GM13977 (cell line): ENCODE measurements around the gene CIITA.

Source experiments
- DNase-seq: peaks from one replicate; pipeline ENCODE4 v3.0.0; 2012; ENCODE audit warnings: low spot score
- in situ Hi-C: fragments of 300-500 bp; cut with MboI; formaldehyde crosslinking; loops from one replicate; pipeline ENCODE4 v1.12.0; 2022; ENCODE audit warnings: low sequenced_read_pairs, low pct_unique_long_range_greater_than_20kb, mixed read lengths, inconsistent platforms; ENCODE audit not compliant: unreplicated experiment
- TF ChIP-seq, protein P1 (sequence below): IDR thresholded peaks from 2 replicates; pipeline ENCODE4 v1.5.1; 2012; ENCODE audit warnings: mild to moderate bottlenecking, control low read depth; ENCODE audit not compliant: insufficient read depth; ENCODE audit errors: extremely low read depth, missing control alignments

The CIITA gene

DNA sequence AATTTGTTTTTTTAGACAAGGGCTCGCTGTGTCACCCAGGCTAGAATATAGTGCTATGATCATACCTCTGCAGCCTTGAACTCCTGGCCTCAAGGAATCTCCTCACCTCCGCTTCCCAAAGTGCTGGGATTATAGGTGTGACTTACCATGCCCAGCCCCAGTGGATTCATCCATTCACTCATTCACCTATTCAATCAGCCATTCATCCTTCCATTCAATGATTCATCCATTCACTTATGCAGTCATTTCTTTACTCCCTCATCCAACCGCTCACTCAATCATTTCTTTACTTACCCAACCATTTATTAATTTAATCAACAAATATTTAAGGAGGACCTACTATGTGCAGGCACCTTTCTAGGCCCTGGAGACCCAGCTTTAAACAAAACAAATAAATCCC lies 39.5 kb downstream of the CIITA start:
- TF ChIP-seq, protein P1, sequence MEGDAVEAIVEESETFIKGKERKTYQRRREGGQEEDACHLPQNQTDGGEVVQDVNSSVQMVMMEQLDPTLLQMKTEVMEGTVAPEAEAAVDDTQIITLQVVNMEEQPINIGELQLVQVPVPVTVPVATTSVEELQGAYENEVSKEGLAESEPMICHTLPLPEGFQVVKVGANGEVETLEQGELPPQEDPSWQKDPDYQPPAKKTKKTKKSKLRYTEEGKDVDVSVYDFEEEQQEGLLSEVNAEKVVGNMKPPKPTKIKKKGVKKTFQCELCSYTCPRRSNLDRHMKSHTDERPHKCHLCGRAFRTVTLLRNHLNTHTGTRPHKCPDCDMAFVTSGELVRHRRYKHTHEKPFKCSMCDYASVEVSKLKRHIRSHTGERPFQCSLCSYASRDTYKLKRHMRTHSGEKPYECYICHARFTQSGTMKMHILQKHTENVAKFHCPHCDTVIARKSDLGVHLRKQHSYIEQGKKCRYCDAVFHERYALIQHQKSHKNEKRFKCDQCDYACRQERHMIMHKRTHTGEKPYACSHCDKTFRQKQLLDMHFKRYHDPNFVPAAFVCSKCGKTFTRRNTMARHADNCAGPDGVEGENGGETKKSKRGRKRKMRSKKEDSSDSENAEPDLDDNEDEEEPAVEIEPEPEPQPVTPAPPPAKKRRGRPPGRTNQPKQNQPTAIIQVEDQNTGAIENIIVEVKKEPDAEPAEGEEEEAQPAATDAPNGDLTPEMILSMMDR, result no peak
- in situ Hi-C loops, result loop anchor here (10.0 kb wide), 1 partner anchor 392 kb away; no protein-coding TSS in a partner anchor
- no peak for DNase-seq

DNA sequence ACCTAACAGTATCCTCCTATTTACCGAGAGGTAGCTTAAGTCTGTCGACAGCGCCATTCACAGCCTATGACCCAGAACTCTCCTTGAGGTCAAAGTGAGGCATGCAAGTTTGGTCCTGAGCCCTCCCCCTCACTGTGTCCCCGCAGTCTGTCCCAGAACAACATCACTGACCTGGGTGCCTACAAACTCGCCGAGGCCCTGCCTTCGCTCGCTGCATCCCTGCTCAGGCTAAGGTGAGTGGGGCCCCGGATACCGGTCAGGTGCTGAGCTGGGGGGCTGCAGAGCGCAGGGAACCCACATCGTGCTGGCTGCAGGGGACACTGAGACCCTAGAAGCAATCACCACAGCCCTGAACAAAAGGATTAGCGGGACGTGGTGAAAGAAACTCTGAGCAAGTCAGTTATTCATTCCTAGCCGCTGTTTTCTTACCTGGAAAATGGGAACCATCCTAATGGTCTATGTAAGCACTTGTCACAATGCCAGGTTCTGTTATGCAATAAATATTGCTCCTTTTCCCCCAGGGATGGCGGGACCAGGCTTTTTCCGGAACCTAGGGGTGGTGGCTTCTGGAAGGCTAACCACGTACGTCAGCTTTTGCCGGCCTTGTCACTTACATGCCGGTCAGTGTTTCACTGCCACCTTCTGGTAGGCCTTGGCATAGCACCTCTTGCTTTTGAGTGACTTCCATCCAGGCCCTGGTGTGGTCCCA lies 41.4 kb downstream of the CIITA start:
- in situ Hi-C loops, result loop anchor here (10.0 kb wide), 1 partner anchor 394 kb away; no protein-coding TSS in a partner anchor

DNA sequence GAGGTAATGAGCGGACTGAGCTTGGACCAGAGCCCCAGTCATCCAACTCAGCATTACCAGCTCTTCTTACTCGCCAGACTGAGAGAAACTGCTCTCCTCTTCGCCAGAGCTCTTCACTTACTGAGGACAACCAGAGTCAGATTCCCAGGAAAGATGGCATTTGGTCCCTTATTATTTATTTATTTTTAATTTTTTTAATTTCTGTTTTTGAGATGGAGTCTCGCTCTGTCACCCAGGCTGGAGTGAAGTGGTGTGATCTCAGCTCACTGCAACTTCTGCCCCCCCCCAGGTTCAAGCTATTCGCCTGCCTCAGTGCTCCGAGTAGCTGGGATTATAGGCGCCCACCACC lies 42.0 kb downstream of the CIITA start:
- TF ChIP-seq, protein P1, result no peak
- no peak for DNase-seq
- in situ Hi-C loops, result loop anchor here (10.0 kb wide), 1 partner anchor 394 kb away; no protein-coding TSS in a partner anchor

More for the DNA sequence above, 41.4 kb downstream of the CIITA start:
- TF ChIP-seq, protein P1, result peak; percentile 95
- DNase-seq, result peak; percentile 80

DNA sequence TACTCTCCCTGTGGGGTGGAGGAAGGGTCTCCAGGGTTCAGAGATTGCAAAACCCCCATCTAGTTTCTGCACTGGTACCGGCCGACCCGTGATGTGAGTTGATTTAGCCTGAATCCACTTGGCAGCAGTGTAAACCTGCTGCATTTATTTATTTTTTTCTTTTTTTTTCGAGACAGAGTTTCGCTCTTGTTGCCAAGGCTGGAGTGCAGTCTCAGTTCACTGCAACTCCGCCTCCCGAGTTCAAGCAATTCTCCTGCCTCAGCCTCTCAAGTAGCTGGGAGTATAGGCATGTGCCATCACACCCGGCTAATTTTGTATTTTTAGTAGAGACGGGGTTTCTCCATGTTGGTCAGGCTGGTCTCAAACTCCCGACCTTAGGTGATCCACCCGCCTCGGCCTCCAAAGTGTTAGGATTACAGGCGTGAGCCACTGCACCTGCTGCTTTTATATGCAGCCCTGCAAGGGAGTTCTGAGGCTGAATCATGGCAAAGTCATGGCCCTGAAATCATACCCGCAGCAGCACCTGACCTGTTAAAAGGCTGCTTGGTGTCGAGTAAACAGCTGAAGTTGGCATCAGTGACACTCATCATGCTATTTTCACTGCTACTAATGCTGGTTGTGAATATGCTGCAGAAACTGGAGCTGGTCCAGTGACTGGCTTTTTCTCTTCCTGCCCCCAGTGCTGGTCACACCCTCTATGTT lies 43.9 kb downstream of the CIITA start:
- TF ChIP-seq, protein P1, result no peak
- in situ Hi-C loops, result no loop called here
- no peak for DNase-seq

DNA sequence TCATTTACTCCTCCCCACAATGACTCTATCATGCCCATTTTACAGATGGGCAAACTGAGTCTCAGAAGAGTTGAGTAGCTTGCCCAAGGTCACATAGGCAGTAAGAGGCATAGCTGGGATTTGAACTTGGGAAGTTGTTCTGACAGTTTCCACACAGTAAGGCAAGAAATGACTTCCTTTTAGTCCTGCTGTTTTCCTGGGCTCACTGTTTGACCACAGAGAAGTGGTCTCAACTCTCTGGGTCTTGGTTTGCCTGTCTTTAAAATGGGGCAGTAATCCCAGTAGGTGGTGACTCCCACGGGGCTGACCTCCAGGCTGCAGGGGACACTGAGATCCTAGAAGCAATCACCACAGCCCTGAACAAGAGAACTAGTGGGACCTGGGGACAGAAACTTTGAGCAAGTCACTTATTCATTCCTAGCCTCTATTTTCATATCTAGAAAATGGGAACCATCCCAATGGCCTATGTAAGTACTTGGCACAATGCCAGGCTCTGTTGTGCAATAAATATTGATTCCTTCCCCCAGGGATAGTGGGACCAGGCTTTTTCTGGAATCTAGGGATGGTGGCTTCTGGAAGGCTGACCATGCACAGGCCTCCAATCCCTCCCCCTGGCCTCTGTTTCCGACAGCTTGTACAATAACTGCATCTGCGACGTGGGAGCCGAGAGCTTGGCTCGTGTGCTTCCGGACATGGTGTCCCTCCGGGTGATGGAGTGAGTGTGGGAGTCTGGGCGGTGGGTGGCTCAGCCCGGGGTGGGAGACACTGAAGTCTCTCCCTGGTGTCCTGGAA lies 44.7 kb downstream of the CIITA start:
- in situ Hi-C loops, result no loop called here
- TF ChIP-seq, protein P1, result no peak
- DNase-seq, result no peak

DNA sequence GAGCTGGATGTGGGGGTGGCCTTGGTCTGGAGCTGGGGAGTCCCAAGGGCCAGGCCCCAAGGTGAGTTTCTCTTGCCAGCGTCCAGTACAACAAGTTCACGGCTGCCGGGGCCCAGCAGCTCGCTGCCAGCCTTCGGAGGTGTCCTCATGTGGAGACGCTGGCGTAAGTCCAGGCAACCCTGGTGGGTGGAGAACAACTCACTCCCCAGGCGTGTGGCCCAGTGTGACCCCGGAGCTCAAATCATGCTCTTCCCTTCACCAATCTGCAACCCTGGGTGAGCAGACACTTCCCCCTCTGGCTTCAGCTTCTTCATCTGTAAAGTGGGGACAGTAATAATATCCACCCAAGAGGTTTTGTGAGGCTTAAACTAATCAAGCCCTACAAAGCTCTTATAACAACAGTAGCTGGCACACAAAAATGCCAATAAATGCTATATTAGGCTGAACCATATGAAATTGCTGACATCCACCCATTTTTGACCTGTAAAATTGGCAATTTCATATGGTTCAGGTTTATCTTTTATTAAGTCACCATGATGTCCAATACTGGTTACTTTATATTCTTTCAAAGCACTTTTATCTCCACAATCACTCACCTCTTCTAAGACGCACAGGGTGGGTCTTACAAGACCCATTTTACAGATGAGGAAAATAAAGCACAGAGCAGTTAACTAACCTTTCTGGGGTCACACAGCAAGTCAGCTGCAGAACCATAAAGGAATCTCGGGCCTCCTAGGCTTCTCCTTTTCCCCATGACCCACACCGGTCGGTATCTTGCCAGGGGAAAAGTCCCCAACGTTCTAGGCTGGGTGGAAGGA lies 45.5 kb downstream of the CIITA start:
- TF ChIP-seq, protein P1, result no peak
- in situ Hi-C loops, result no loop called here
- DNase-seq, result no peak
